GM23248 (cell line): ENCODE data around the gene DPM3. TPM values are rescaled to one million over a fixed set of nuclear protein-coding genes. Genes with fewer than 3 reads are reported as not detected.

Experiments
- DNase-seq: peaks from one replicate; pipeline ENCODE4 v3.0.0-alpha.2; 2015
- H2AFZ ChIP-seq: fragments of 200-600 bp; sonication (generic); 2 replicates; pipeline ENCODE4 v1.6.1; 2016; ENCODE audit warnings: antibody characterized with exemption
- H3F3A ChIP-seq: fragments of 200-600 bp; sonication (generic); 2 replicates; pipeline ENCODE4 v1.6.1; 2016; ENCODE audit warnings: mild to moderate bottlenecking, antibody characterized with exemption, mixed run types; ENCODE audit not compliant: insufficient read depth
- H3K27ac ChIP-seq: fragments of 200-600 bp; sonication (generic); 2 replicates; pipeline ENCODE4 v1.5.1; 2016; ENCODE audit warnings: mild to moderate bottlenecking
- H3K27me3 ChIP-seq: fragments of 200-600 bp; sonication (generic); replicated peaks from 2 replicates; pipeline ENCODE4 v1.6.1; 2016; ENCODE audit warnings: mild to moderate bottlenecking; ENCODE audit not compliant: insufficient read depth
- H3K36me3 ChIP-seq: fragments of 200-600 bp; sonication (generic); 2 replicates; pipeline ENCODE4 v1.6.1; 2016; ENCODE audit warnings: low read depth, mild to moderate bottlenecking
- H3K4me1 ChIP-seq: fragments of 200-600 bp; sonication (generic); 2 replicates; pipeline ENCODE4 v1.6.1; 2016; ENCODE audit warnings: mild to moderate bottlenecking; ENCODE audit not compliant: insufficient read depth
- H3K4me2 ChIP-seq: fragments of 200-600 bp; sonication (generic); one replicate; pipeline ENCODE4 v1.6.1; 2016; ENCODE audit warnings: mild to moderate bottlenecking; ENCODE audit not compliant: unreplicated experiment
- H3K4me3 ChIP-seq: fragments of 200-600 bp; sonication (generic); 2 replicates; pipeline ENCODE4 v1.5.1; 2016; ENCODE audit warnings: mild to moderate bottlenecking
- H3K79me2 ChIP-seq: fragments of 200-600 bp; sonication (generic); 2 replicates; pipeline ENCODE4 v1.6.1; 2016; ENCODE audit warnings: mild to moderate bottlenecking; ENCODE audit not compliant: insufficient read depth
- H3K9ac ChIP-seq: fragments of 200-600 bp; sonication (generic); 2 replicates; pipeline ENCODE4 v1.6.1; 2016; ENCODE audit warnings: mild to moderate bottlenecking
- H3K9me2 ChIP-seq: fragments of 200-600 bp; sonication (generic); 2 replicates; pipeline ENCODE4 v1.6.1; 2016; ENCODE audit warnings: mixed run types, mild to moderate bottlenecking, moderate library complexity; ENCODE audit not compliant: insufficient read depth
- H3K9me3 ChIP-seq: fragments of 200-600 bp; sonication (generic); one replicate; pipeline ENCODE4 v1.6.1; 2017; ENCODE audit warnings: low read depth
- H4K20me1 ChIP-seq: fragments of 200-600 bp; sonication (generic); 2 replicates; pipeline ENCODE4 v1.6.0; 2016; ENCODE audit not compliant: insufficient read depth
- EZH2 ChIP-seq: fragments of 200-600 bp; sonication (generic); IDR thresholded peaks from 2 replicates; pipeline ENCODE4 v1.6.1; 2018; ENCODE audit warnings: antibody characterized with exemption, mild to moderate bottlenecking; ENCODE audit not compliant: insufficient read depth, poor library complexity, severe bottlenecking
- EZH2phosphoT487 ChIP-seq: fragments of 200-600 bp; sonication (generic); IDR thresholded peaks from 2 replicates; pipeline ENCODE4 v1.6.1; 2018; ENCODE audit warnings: antibody characterized with exemption, moderate library complexity, mild to moderate bottlenecking, low read depth; ENCODE audit not compliant: insufficient read depth
- WGBS, 2 experiments: methylation state at CpG; one replicate each; pipeline ENCODE4 v1.1.6; 2015 to 2017; ENCODE audit warnings: low lambda C conversion rate in 2 of 2, low coverage in 1 of 2; ENCODE audit errors: missing lambda C conversion rate in 2 of 2; 5-methylcytosine and 5-hydroxymethylcytosine counted together
- in situ Hi-C: fragments of 300-500 bp; cut with MboI; formaldehyde crosslinking; loops from 2 replicates; pipeline ENCODE4 v1.15.0; 2020
- polyA plus RNA-seq: library from polyadenylated mRNA; unstranded; fragments of >200 nt; fragmentation: Nextera tagmentation; extraction: Ambion mirVana; gene quantifications from 2 replicates; pipeline ENCODE4 v1.2.1, GENCODE V29; 2016
- total RNA-seq: library from RNA; depleted of rRNA; stranded (reverse); fragments of >200 nt; shearing (Covaris generic); gene quantifications from 2 replicates; pipeline ENCODE4 v1.2.3, GENCODE V29; 2014

Gene DPM3
- total and polyA plus RNA-seq, 2 experiments from 2014 or later = 50.7 to 75.3 TPM

- no peaks in the 10 kb centered on the region; the same call in 1 of the 2 replicates for H3K36me3 ChIP-seq
- H3K4me3 ChIP-seq = no peak overlapping the region
- H3K9ac ChIP-seq = no peak overlapping the region
- H3K9me2 ChIP-seq = no peaks in the 10 kb centered on the region
- no peaks in the 10 kb centered on the region for H3K27me3 ChIP-seq
- no peaks in the 10 kb centered on the region for H3K9me3 ChIP-seq
- peaks cover 5% of the 10 kb centered on the region; the same call in 1 of the 2 replicates for H3F3A ChIP-seq
- H3K4me2 ChIP-seq = no peak overlapping the region
- TF ChIP-seq EZH2phosphoT487 (no peak), EZH2 (no peak)
- H3K4me1 ChIP-seq = no peaks in the 10 kb centered on the region
- no peak for DNase-seq
- in situ Hi-C loops = no loop called here
- WGBS, 2 experiments = 94% methylated on average over 30 to 31 of the region's 31 CpGs
- H2AFZ ChIP-seq = no peak overlapping the region
- H3K79me2 ChIP-seq = no peaks in the 10 kb centered on the region
- no peaks in the 10 kb centered on the region for H4K20me1 ChIP-seq
- no peak overlapping the region for H3K27ac ChIP-seq
Measured at GRCh38 chr1:155179112-155180031, 39.0 kb upstream of the DPM3 start.

- H3K9me3 ChIP-seq = no peaks in the 10 kb centered on the region
- no peak for TF ChIP-seq EZH2
- TF ChIP-seq EZH2phosphoT487 = no peak
- no peak overlapping the region for H2AFZ ChIP-seq
- H3K4me2 ChIP-seq = no peak overlapping the region
- H3F3A ChIP-seq = peaks cover 5% of the 10 kb centered on the region; the same call in 1 of the 2 replicates
- DNase-seq = no peak
- no peaks in the 10 kb centered on the region for H3K9me2 ChIP-seq
- 77 to 83% methylated on average over 10 to 30 of the region's 30 CpGs for WGBS, 2 experiments
- no peak overlapping the region for H3K4me3 ChIP-seq
- no peaks in the 10 kb centered on the region for H3K79me2 ChIP-seq
- no peak overlapping the region for H3K9ac ChIP-seq
- no peaks in the 10 kb centered on the region for H3K4me1 ChIP-seq
- no peaks in the 10 kb centered on the region; the same call in 1 of the 2 replicates for H3K36me3 ChIP-seq
- in situ Hi-C loops = no loop called here
- no peaks in the 10 kb centered on the region for H4K20me1 ChIP-seq
- no peak overlapping the region for H3K27ac ChIP-seq
- no peaks in the 10 kb centered on the region for H3K27me3 ChIP-seq
Measured at GRCh38 chr1:155178441-155179111, 38.2 kb upstream of the DPM3 start.

DNA sequence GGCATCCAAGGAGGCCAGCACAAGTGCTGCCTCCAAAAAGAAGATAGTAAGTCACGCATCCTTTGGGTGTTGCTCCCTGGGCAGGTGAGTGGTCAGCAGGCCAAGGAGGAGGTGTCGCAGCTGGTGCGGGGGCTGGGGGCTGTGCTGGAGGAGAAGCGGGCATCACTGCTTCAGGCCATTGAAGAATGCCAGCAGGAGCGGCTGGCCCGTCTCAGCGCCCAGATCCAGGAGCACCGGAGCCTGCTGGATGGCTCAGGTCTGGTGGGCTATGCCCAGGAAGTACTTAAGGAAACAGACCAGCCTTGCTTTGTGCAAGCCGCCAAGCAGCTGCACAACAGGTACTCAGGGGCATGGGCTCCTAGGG lies 37.6 kb upstream of the DPM3 start:
- no peak overlapping the region for H3K4me3 ChIP-seq
- no peak overlapping the region for H3K4me2 ChIP-seq
- H3K27me3 ChIP-seq = no peaks in the 10 kb centered on the region
- H3K79me2 ChIP-seq = peaks cover 1% of the 10 kb centered on the region; the same call in 1 of the 2 replicates
- no peaks in the 10 kb centered on the region for H4K20me1 ChIP-seq
- in situ Hi-C loops = no loop called here
- peaks cover 5% of the 10 kb centered on the region; the same call in 1 of the 2 replicates for H3F3A ChIP-seq
- H3K9me3 ChIP-seq = no peaks in the 10 kb centered on the region
- no peak for TF ChIP-seq EZH2
- TF ChIP-seq EZH2phosphoT487 = no peak
- H2AFZ ChIP-seq = no peak overlapping the region
- no peak overlapping the region for H3K9ac ChIP-seq
- no peaks in the 10 kb centered on the region for H3K9me2 ChIP-seq
- DNase-seq = no peak
- no peaks in the 10 kb centered on the region for H3K4me1 ChIP-seq
- H3K36me3 ChIP-seq = no peaks in the 10 kb centered on the region; the same call in 1 of the 2 replicates
- H3K27ac ChIP-seq = no peak overlapping the region
- WGBS, 2 experiments = 96 to 100% methylated on average over 8 to 9 of the region's 9 CpGs

- WGBS, 2 experiments = 74 to 77% methylated on average over 11 of the region's 11 CpGs
- no peak for TF ChIP-seq EZH2
Measured at GRCh38 chr1:155177192-155177917, 37.0 kb upstream of the DPM3 start.

More at GRCh38 chr1:155177192-155177917, 37.0 kb upstream of the DPM3 start:
- H2AFZ ChIP-seq = no peak overlapping the region
- no peaks in the 10 kb centered on the region for H3K9me2 ChIP-seq
- DNase-seq = no peak
- no peak overlapping the region for H3K27ac ChIP-seq
- peaks cover under 1% of the 10 kb centered on the region; the same call in 1 of the 2 replicates for H3K4me1 ChIP-seq
- peaks cover 5% of the 10 kb centered on the region; the same call in 1 of the 2 replicates for H3F3A ChIP-seq
- no peaks in the 10 kb centered on the region for H3K27me3 ChIP-seq
- H3K79me2 ChIP-seq = peaks cover 7% of the 10 kb centered on the region
- no peaks in the 10 kb centered on the region; the same call in 1 of the 2 replicates for H3K36me3 ChIP-seq
- H3K4me2 ChIP-seq = no peak overlapping the region
- H3K4me3 ChIP-seq = no peak overlapping the region
- in situ Hi-C loops = no loop called here
- no peaks in the 10 kb centered on the region for H3K9me3 ChIP-seq
- H4K20me1 ChIP-seq = no peaks in the 10 kb centered on the region
- no peak overlapping the region for H3K9ac ChIP-seq
